OCI-LY7 (cell line): ENCODE data around the gene GFER. TPM values are rescaled to one million over a fixed set of nuclear protein-coding genes. Genes with fewer than 3 reads are reported as not detected.
"Not testable (repeated sequence)": the region's sequence is repeated elsewhere in the genome, so short reads cannot be mapped to it uniquely, and the experiment has no call there.

Experiments
- BruUV-seq: library from RNA; stranded (reverse); fragments of 400-500 nt; replicated peaks from 2 replicates; lab custom pipeline; 2021; lab: Mats Ljungman, UMichigan
- CTCF ChIA-PET: fragments of 300-600 bp; sonication (Branson Sonifier 250); formaldehyde crosslinking; loops from one replicate; lab custom pipeline; 2022; ENCODE audit warnings: antibody characterized with exemption; ENCODE audit not compliant: unreplicated experiment; lab: Charles Lee
- POLR2A ChIA-PET: fragments of 300-600 bp; sonication (Branson Sonifier 250); formaldehyde crosslinking; loops from one replicate; lab custom pipeline; 2022; ENCODE audit warnings: antibody characterized with exemption; lab: Charles Lee
- DNase-seq: peaks from one replicate; pipeline ENCODE4 v3.0.0-alpha.2; 2015; ENCODE audit warnings: low spot score
- H2AFZ ChIP-seq: fragments of 200-600 bp; sonication (generic), shearing (Covaris generic); 2 replicates; pipeline ENCODE4 v1.6.1; 2014; ENCODE audit warnings: mild to moderate bottlenecking, antibody characterized with exemption, low read length, moderate library complexity
- H3K27ac ChIP-seq: fragments of 200-600 bp; sonication (generic); 2 replicates; pipeline ENCODE4 v1.5.1; 2014; ENCODE audit warnings: mixed run types, low read depth, mild to moderate bottlenecking, moderate library complexity, low read length, inconsistent platforms; ENCODE audit not compliant: poor library complexity, severe bottlenecking
- H3K36me3 ChIP-seq: fragments of 200-600 bp; sonication (generic); 2 replicates; pipeline ENCODE4 v1.6.1; 2014; ENCODE audit warnings: mild to moderate bottlenecking, antibody characterized with exemption, low read length, moderate library complexity, mixed read lengths; ENCODE audit not compliant: insufficient read depth
- H3K4me1 ChIP-seq: fragments of 200-600 bp; sonication (generic); 2 replicates; pipeline ENCODE4 v1.5.1; 2014; ENCODE audit warnings: mild to moderate bottlenecking, low read length; ENCODE audit not compliant: insufficient read depth, poor library complexity, severe bottlenecking
- H3K4me2 ChIP-seq: fragments of 200-600 bp; sonication (generic); 2 replicates; pipeline ENCODE4 v1.6.1; 2014; ENCODE audit warnings: mild to moderate bottlenecking, low read length
- H3K4me3 ChIP-seq: fragments of 200-600 bp; sonication (generic); 2 replicates; pipeline ENCODE4 v1.5.1; 2014; ENCODE audit warnings: mild to moderate bottlenecking, low read depth, low read length; ENCODE audit not compliant: poor library complexity, severe bottlenecking
- H3K79me2 ChIP-seq: fragments of 200-600 bp; sonication (generic); 2 replicates; pipeline ENCODE4 v1.6.1; 2016; ENCODE audit warnings: low read depth, mild to moderate bottlenecking, low read length, moderate library complexity, mixed read lengths; ENCODE audit not compliant: insufficient read depth
- H3K9me2 ChIP-seq: fragments of 200-600 bp; sonication (generic); 2 replicates; pipeline ENCODE4 v1.6.1; 2016; ENCODE audit warnings: mild to moderate bottlenecking, low read length, mixed read lengths; ENCODE audit not compliant: insufficient read depth
- H3K9me3 ChIP-seq: fragments of 200-600 bp; sonication (generic); 2 replicates; pipeline ENCODE4 v1.6.1; 2014; ENCODE audit warnings: mild to moderate bottlenecking, mixed run types, low read length, mixed read lengths
- H4K20me1 ChIP-seq: fragments of 200-600 bp; sonication (generic); 2 replicates; pipeline ENCODE4 v1.6.1; 2014; ENCODE audit warnings: mild to moderate bottlenecking, antibody characterized with exemption, low read length, moderate library complexity, mixed read lengths; ENCODE audit not compliant: insufficient read depth
- CTCF ChIP-seq: fragments of 200-600 bp; sonication (generic); conservative IDR thresholded peaks from 2 replicates; pipeline ENCODE4 v1.5.1; 2014; ENCODE audit warnings: mild to moderate bottlenecking, antibody characterized with exemption, low read length, moderate library complexity, mixed read lengths
- EZH2phosphoT487 ChIP-seq: fragments of 200-600 bp; sonication (generic); IDR thresholded peaks from 2 replicates; pipeline ENCODE4 v1.6.1; 2018; ENCODE audit warnings: low read depth, borderline replicate concordance, mild to moderate bottlenecking, mixed run types, antibody characterized with exemption, low read length, moderate library complexity, mixed read lengths
- intact Hi-C: fragments of 100-400 bp; cut with micrococcal nuclease; formaldehyde crosslinking; loops from one replicate; pipeline ENCODE4 v1.10.0; 2022; ENCODE audit not compliant: unreplicated experiment
- total RNA-seq, 2 experiments: library from RNA; depleted of rRNA in 1 of 2; stranded (reverse); fragments of >200 nt in 1 of 2; shearing (Covaris generic) in 1 of 2; gene quantifications; 2 replicates each; pipeline ENCODE4 v1.2.3, GENCODE V29; 2014 to 2022

GFER gene
- total RNA-seq, 2 experiments from 2014 or later, result 32.3 to 40.2 TPM

GRCh38 chr16:2009791-2010510 is 26.0 kb downstream of the GFER start, which contains the start of gene ZNF598:
Gene ZNF598 (minus strand): TSS chr16:2009821.
- POLR2A ChIA-PET, result no interaction called here
- Histone ChIP-seq H3K79me2 (peaks cover 42% of the 10 kb centered on the region), H3K9me2 (no peaks in the 10 kb centered on the region), H3K4me2 (peak within 1 kb of the TSS; percentile 100), H3K4me1 (peaks cover 27% of the 10 kb centered on the region), H2AFZ (peak within 1 kb of the TSS; percentile 80; the same call in 1 of the 2 replicates), H4K20me1 (peaks cover 10% of the 10 kb centered on the region; the same call in 1 of the 2 replicates), H3K4me3 (peak within 1 kb of the TSS; percentile 93), H3K9me3 (no peaks in the 10 kb centered on the region), H3K27ac (peak within 1 kb of the TSS; percentile 66), H3K36me3 (peaks cover 13% of the 10 kb centered on the region; the same call in 1 of the 2 replicates)
- no peak for TF ChIP-seq EZH2phosphoT487
- TF ChIP-seq CTCF, result no peak
- BruUV-seq, result TSS peak; percentile 97
- CTCF ChIA-PET, result no interaction called here
- DNase-seq, result peak; percentile 92
- intact Hi-C loops, result loop anchor here (2.0 kb wide), 1 partner anchor 67 kb away; the partner anchor contains the start of gene MSRB1

GRCh38 chr16:2011726-2012125 is 27.7 kb downstream of the GFER start:
- CTCF ChIA-PET, BruUV-seq: not testable (repeated sequence)
- POLR2A ChIA-PET, result interaction anchor here (0.6 to 0.7 kb wide), 2 partner anchors 455 to 674 kb away, joined by 3 to 4 read pairs; no protein-coding TSS in a partner anchor

GRCh38 chr16:2013527-2013926 is 29.5 kb downstream of the GFER start:
- intact Hi-C loops, result no loop called here
- DNase-seq, result no peak

More at GRCh38 chr16:2011726-2012125, 27.7 kb downstream of the GFER start:
- Histone ChIP-seq H3K79me2 (peaks cover 37% of the 10 kb centered on the region), H3K4me1 (peaks cover 27% of the 10 kb centered on the region), H3K36me3 (peaks cover 13% of the 10 kb centered on the region; the same call in 1 of the 2 replicates)
- H3K4me3 ChIP-seq, H3K27ac ChIP-seq, DNase-seq, intact Hi-C loops, H3K9me2 ChIP-seq, H3K4me2 ChIP-seq, H3K9me3 ChIP-seq, H2AFZ ChIP-seq, H4K20me1 ChIP-seq: not testable (repeated sequence)

More at GRCh38 chr16:2013527-2013926, 29.5 kb downstream of the GFER start:
- ChIA-PET POLR2A (no interaction called here), CTCF (no interaction called here)
- TF ChIP-seq CTCF (no peak), EZH2phosphoT487 (no peak)
- H3K36me3 ChIP-seq, result no peaks in the 10 kb centered on the region
- H3K4me2 ChIP-seq, result no peak overlapping the region
- no peak overlapping the region for H2AFZ ChIP-seq
- H3K79me2 ChIP-seq, result peaks cover 19% of the 10 kb centered on the region
- no peaks in the 10 kb centered on the region for H3K9me3 ChIP-seq
- H4K20me1 ChIP-seq, result peaks cover 5% of the 10 kb centered on the region; the same call in 1 of the 2 replicates
- no peaks in the 10 kb centered on the region for H3K9me2 ChIP-seq
- H3K4me1 ChIP-seq, result peaks cover 10% of the 10 kb centered on the region
- no peak overlapping the region for H3K4me3 ChIP-seq
- H3K27ac ChIP-seq, result no peak overlapping the region
- no TSS peak for BruUV-seq
